ENCODE data around the gene CIB4. TPM values are rescaled to one million over a fixed set of nuclear protein-coding genes. Genes with fewer than 3 reads are reported as not detected.

Gene CIB4
- total RNA-seq, 1 experiment from 2014 or later, result not detected

DNA sequence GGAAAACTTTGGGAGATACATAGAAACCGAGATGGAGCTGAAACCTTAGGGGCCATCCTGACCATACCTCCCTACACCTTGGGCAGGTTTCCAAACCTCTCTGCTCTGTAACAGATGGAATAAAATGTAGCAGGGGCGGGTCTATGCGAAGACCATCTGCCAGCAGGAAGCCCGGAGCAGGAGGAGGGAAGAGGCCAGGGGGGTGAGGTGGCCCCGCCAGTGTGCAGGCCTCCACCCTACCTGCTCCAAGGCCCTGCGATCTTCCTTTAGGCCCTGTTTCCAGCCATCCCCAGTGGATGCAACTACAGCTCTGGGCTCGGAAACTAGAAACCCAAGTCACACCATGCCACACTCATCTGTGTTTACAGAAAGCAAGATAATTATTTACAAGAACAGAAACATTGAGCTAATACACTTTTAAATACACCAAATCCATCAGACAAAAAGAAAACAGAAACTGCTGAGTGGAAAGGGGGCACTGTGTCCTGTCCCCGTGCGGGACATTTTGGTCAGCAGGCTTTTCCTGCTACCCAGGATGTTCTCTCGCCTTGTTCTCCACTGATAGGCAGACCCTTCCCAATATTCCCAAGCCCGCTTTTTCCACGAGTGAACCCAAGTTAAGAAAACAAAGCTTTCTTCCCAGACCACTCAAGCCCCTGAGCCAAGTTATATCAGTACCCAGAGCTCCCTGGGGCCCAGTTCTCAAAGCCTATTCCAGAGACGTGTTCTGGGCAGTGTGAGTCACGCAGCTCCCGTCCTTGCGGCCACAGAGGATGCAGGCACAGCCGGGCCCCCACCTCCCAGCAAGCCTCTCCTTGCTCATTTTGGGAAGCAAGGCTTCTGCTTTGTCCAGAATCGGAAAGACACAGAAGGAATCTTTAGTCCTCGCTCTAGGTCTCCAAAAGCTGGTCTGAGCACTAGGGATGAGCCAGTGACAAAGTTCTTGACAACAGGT lies 17.3 kb downstream of the CIB4 start:
- BruUV-seq (replicated peaks), result no TSS peak
- H3K36me3 Mint-ChIP-seq (ENCODE audit: insufficient read depth, unreplicated experiment), result no peaks in the 10 kb centered on the region
- no peaks in the 10 kb centered on the region for H3K9me3 Mint-ChIP-seq (ENCODE audit: unreplicated experiment)
- intact Hi-C loops (cut with micrococcal nuclease; ENCODE audit: unreplicated experiment), result no loop called here
- Histone ChIP-seq H3K36me3 (ENCODE audit: control insufficient read depth, insufficient read depth, low read length) (no peaks in the 10 kb centered on the region; the same call in 1 of the 2 replicates), H3K27me3 (replicated peaks; ENCODE audit: control insufficient read depth, insufficient read depth, low read length) (no peaks in the 10 kb centered on the region), H3K4me1 (no peaks in the 10 kb centered on the region), H3K9me3 (no peaks in the 10 kb centered on the region), H3K4me3 (ENCODE audit: low read depth, low read length) (no peak overlapping the region)
- H3K4me3 Mint-ChIP-seq (ENCODE audit: unreplicated experiment), result no peak overlapping the region
- H3K27me3 Mint-ChIP-seq (ENCODE audit: insufficient read depth, unreplicated experiment), result no peaks in the 10 kb centered on the region
- ChIA-PET POLR2A (no interaction called here), CTCF (interaction anchor here (0.5 to 0.6 kb wide), 2 partner anchors 15 to 393 kb away, joined by 4 read pairs; no protein-coding TSS in a partner anchor)
- DNase-seq, result no peak
- no peaks in the 10 kb centered on the region for H3K4me1 Mint-ChIP-seq (ENCODE audit: low read depth, unreplicated experiment)
- TF ChIP-seq, protein P1, sequence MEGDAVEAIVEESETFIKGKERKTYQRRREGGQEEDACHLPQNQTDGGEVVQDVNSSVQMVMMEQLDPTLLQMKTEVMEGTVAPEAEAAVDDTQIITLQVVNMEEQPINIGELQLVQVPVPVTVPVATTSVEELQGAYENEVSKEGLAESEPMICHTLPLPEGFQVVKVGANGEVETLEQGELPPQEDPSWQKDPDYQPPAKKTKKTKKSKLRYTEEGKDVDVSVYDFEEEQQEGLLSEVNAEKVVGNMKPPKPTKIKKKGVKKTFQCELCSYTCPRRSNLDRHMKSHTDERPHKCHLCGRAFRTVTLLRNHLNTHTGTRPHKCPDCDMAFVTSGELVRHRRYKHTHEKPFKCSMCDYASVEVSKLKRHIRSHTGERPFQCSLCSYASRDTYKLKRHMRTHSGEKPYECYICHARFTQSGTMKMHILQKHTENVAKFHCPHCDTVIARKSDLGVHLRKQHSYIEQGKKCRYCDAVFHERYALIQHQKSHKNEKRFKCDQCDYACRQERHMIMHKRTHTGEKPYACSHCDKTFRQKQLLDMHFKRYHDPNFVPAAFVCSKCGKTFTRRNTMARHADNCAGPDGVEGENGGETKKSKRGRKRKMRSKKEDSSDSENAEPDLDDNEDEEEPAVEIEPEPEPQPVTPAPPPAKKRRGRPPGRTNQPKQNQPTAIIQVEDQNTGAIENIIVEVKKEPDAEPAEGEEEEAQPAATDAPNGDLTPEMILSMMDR (IDR thresholded peaks at IDR 0.05; ENCODE audit: insufficient read depth in 1 of 2, low read depth in 1 of 2, low read length in 1 of 2, severe bottlenecking in 1 of 2, unreplicated experiment in 1 of 2), result no peak
- H3K27ac Mint-ChIP-seq (ENCODE audit: unreplicated experiment), result no peak overlapping the region

DNA sequence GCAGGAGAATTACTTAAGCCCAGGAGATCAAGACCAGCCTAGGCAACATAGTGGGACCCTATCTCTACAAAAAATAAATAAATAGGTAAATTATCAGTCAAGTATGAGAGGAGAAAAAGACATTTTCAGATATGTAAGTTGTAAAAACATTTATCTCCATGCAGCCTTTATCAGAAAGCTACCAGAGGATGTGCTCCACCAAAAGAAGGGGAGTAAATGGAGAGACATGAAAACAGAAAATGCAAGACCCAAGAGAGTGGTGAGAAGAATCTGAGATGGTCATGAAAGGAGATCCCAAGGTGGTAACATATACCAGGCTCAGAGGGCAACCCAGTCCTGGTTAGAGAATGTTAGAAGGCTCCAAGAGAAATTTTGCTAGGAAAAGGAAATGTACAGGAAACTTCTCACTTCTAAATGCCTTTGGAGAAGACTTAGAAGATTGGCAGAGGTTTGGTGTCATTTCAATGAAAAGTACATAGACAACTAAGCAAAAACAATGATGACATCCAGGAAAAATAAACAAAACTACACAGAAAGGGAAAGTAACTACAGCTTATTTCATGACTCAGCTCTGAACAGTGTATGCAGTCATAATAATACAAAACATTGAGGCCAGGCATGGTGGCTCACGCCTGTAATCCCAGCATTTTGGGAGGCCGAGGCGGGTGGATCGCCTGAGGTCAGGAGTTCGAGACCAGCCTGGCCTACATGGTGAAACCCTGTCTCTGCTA lies 19.5 kb downstream of the CIB4 start:
- no TSS peak for BruUV-seq (replicated peaks)
- peaks cover 2% of the 10 kb centered on the region for H3K4me1 ChIP-seq
- TF ChIP-seq, protein P1 (IDR thresholded peaks at IDR 0.05; ENCODE audit: insufficient read depth in 1 of 2, low read depth in 1 of 2, low read length in 1 of 2, severe bottlenecking in 1 of 2, unreplicated experiment in 1 of 2), result no peak
- no peaks in the 10 kb centered on the region for H3K9me3 ChIP-seq
- H3K4me3 ChIP-seq (ENCODE audit: low read depth, low read length), result no peak overlapping the region
- intact Hi-C loops (cut with micrococcal nuclease; ENCODE audit: unreplicated experiment), result no loop called here
- H3K36me3 ChIP-seq (ENCODE audit: control insufficient read depth, insufficient read depth, low read length), result no peaks in the 10 kb centered on the region; the same call in 1 of the 2 replicates
- Mint-ChIP-seq H3K27ac (ENCODE audit: unreplicated experiment) (no peak overlapping the region), H3K4me3 (ENCODE audit: unreplicated experiment) (no peak overlapping the region), H3K36me3 (ENCODE audit: insufficient read depth, unreplicated experiment) (no peaks in the 10 kb centered on the region), H3K27me3 (ENCODE audit: insufficient read depth, unreplicated experiment) (no peaks in the 10 kb centered on the region), H3K9me3 (ENCODE audit: unreplicated experiment) (no peaks in the 10 kb centered on the region), H3K4me1 (ENCODE audit: low read depth, unreplicated experiment) (peaks cover 7% of the 10 kb centered on the region)
- no peaks in the 10 kb centered on the region for H3K27me3 ChIP-seq (replicated peaks; ENCODE audit: control insufficient read depth, insufficient read depth, low read length)
- DNase-seq, result no peak
- CTCF ChIA-PET, result no interaction called here
- POLR2A ChIA-PET, result no interaction called here

DNA sequence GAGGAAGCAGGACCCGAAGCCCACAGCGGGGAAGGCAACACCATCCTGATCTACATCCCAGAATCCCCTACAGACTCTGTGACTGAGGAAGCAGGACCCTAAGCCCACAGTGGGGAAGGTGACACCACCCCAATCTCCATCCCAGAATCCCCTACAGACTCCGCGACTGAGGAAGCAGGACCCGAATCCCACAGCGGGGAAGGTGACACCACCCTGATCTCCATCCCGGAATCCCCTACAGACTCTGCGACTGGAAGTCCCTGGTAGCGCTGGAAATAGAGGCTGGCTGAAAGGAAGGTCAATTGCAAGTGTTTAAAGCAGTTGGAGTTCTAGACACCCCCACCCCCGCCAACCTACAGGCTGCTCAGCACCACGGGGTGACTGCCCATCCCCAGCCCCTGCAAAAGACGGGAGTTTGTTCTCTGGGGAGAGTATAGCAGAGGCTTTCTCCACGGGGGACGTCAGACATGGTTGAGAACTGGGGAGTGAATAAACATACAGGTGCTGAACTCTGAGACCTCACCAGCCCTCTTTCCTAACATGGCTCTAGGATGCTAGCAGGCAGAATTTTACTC lies 21.0 kb downstream of the CIB4 start:
- TF ChIP-seq, protein P1 (IDR thresholded peaks at IDR 0.05; ENCODE audit: insufficient read depth in 1 of 2, low read depth in 1 of 2, low read length in 1 of 2, severe bottlenecking in 1 of 2, unreplicated experiment in 1 of 2), result no peak
- H3K9me3 ChIP-seq, result no peaks in the 10 kb centered on the region
- H3K4me1 ChIP-seq, result peaks cover 9% of the 10 kb centered on the region
- intact Hi-C loops (cut with micrococcal nuclease; ENCODE audit: unreplicated experiment), result no loop called here
- H3K4me3 Mint-ChIP-seq (ENCODE audit: unreplicated experiment), result no peak overlapping the region
- no peaks in the 10 kb centered on the region for H3K27me3 ChIP-seq (replicated peaks; ENCODE audit: control insufficient read depth, insufficient read depth, low read length)
- no peaks in the 10 kb centered on the region for H3K27me3 Mint-ChIP-seq (ENCODE audit: insufficient read depth, unreplicated experiment)
- H3K27ac Mint-ChIP-seq (ENCODE audit: unreplicated experiment), result no peak overlapping the region
- ChIA-PET POLR2A (no interaction called here), CTCF (no interaction called here)
- no peaks in the 10 kb centered on the region; the same call in 1 of the 2 replicates for H3K36me3 ChIP-seq (ENCODE audit: control insufficient read depth, insufficient read depth, low read length)
- DNase-seq, result no peak
- H3K9me3 Mint-ChIP-seq (ENCODE audit: unreplicated experiment), result no peaks in the 10 kb centered on the region
- peaks cover 11% of the 10 kb centered on the region for H3K4me1 Mint-ChIP-seq (ENCODE audit: low read depth, unreplicated experiment)
- BruUV-seq (replicated peaks), result no TSS peak
- H3K4me3 ChIP-seq (ENCODE audit: low read depth, low read length), result no peak overlapping the region
- H3K36me3 Mint-ChIP-seq (ENCODE audit: insufficient read depth, unreplicated experiment), result no peaks in the 10 kb centered on the region

Measured in Caco-2 (cell line).